GM23248 (cell line): ENCODE data around the gene CNIH1. TPM values are rescaled to one million over a fixed set of nuclear protein-coding genes. Genes with fewer than 3 reads are reported as not detected.
"Not testable (repeated sequence)": the region's sequence is repeated elsewhere in the genome, so short reads cannot be mapped to it uniquely, and the experiment has no call there.

Source experiments
- DNase-seq: peaks from one replicate; pipeline ENCODE4 v3.0.0-alpha.2; 2015
- H2AFZ ChIP-seq: fragments of 200-600 bp; sonication (generic); 2 replicates; pipeline ENCODE4 v1.6.1; 2016; ENCODE audit warnings: antibody characterized with exemption
- H3F3A ChIP-seq: fragments of 200-600 bp; sonication (generic); 2 replicates; pipeline ENCODE4 v1.6.1; 2016; ENCODE audit warnings: mild to moderate bottlenecking, antibody characterized with exemption, mixed run types; ENCODE audit not compliant: insufficient read depth
- H3K27ac ChIP-seq: fragments of 200-600 bp; sonication (generic); 2 replicates; pipeline ENCODE4 v1.5.1; 2016; ENCODE audit warnings: mild to moderate bottlenecking
- H3K27me3 ChIP-seq: fragments of 200-600 bp; sonication (generic); replicated peaks from 2 replicates; pipeline ENCODE4 v1.6.1; 2016; ENCODE audit warnings: mild to moderate bottlenecking; ENCODE audit not compliant: insufficient read depth
- H3K36me3 ChIP-seq: fragments of 200-600 bp; sonication (generic); 2 replicates; pipeline ENCODE4 v1.6.1; 2016; ENCODE audit warnings: low read depth, mild to moderate bottlenecking
- H3K4me1 ChIP-seq: fragments of 200-600 bp; sonication (generic); 2 replicates; pipeline ENCODE4 v1.6.1; 2016; ENCODE audit warnings: mild to moderate bottlenecking; ENCODE audit not compliant: insufficient read depth
- H3K4me2 ChIP-seq: fragments of 200-600 bp; sonication (generic); one replicate; pipeline ENCODE4 v1.6.1; 2016; ENCODE audit warnings: mild to moderate bottlenecking; ENCODE audit not compliant: unreplicated experiment
- H3K4me3 ChIP-seq: fragments of 200-600 bp; sonication (generic); 2 replicates; pipeline ENCODE4 v1.5.1; 2016; ENCODE audit warnings: mild to moderate bottlenecking
- H3K79me2 ChIP-seq: fragments of 200-600 bp; sonication (generic); 2 replicates; pipeline ENCODE4 v1.6.1; 2016; ENCODE audit warnings: mild to moderate bottlenecking; ENCODE audit not compliant: insufficient read depth
- H3K9ac ChIP-seq: fragments of 200-600 bp; sonication (generic); 2 replicates; pipeline ENCODE4 v1.6.1; 2016; ENCODE audit warnings: mild to moderate bottlenecking
- H3K9me2 ChIP-seq: fragments of 200-600 bp; sonication (generic); 2 replicates; pipeline ENCODE4 v1.6.1; 2016; ENCODE audit warnings: mixed run types, mild to moderate bottlenecking, moderate library complexity; ENCODE audit not compliant: insufficient read depth
- H3K9me3 ChIP-seq: fragments of 200-600 bp; sonication (generic); one replicate; pipeline ENCODE4 v1.6.1; 2017; ENCODE audit warnings: low read depth
- H4K20me1 ChIP-seq: fragments of 200-600 bp; sonication (generic); 2 replicates; pipeline ENCODE4 v1.6.0; 2016; ENCODE audit not compliant: insufficient read depth
- EZH2 ChIP-seq: fragments of 200-600 bp; sonication (generic); IDR thresholded peaks from 2 replicates; pipeline ENCODE4 v1.6.1; 2018; ENCODE audit warnings: antibody characterized with exemption, mild to moderate bottlenecking; ENCODE audit not compliant: insufficient read depth, poor library complexity, severe bottlenecking
- EZH2phosphoT487 ChIP-seq: fragments of 200-600 bp; sonication (generic); IDR thresholded peaks from 2 replicates; pipeline ENCODE4 v1.6.1; 2018; ENCODE audit warnings: antibody characterized with exemption, moderate library complexity, mild to moderate bottlenecking, low read depth; ENCODE audit not compliant: insufficient read depth
- WGBS, 2 experiments: methylation state at CpG; one replicate each; pipeline ENCODE4 v1.1.6; 2015 to 2017; ENCODE audit warnings: low lambda C conversion rate in 2 of 2, low coverage in 1 of 2; ENCODE audit errors: missing lambda C conversion rate in 2 of 2; 5-methylcytosine and 5-hydroxymethylcytosine counted together
- in situ Hi-C: fragments of 300-500 bp; cut with MboI; formaldehyde crosslinking; loops from 2 replicates; pipeline ENCODE4 v1.15.0; 2020
- polyA plus RNA-seq: library from polyadenylated mRNA; unstranded; fragments of >200 nt; fragmentation: Nextera tagmentation; extraction: Ambion mirVana; gene quantifications from 2 replicates; pipeline ENCODE4 v1.2.1, GENCODE V29; 2016
- total RNA-seq: library from RNA; depleted of rRNA; stranded (reverse); fragments of >200 nt; shearing (Covaris generic); gene quantifications from 2 replicates; pipeline ENCODE4 v1.2.3, GENCODE V29; 2014

The CNIH1 gene
- total and polyA plus RNA-seq, 2 experiments from 2014 or later, result 259 to 315 TPM

DNA sequence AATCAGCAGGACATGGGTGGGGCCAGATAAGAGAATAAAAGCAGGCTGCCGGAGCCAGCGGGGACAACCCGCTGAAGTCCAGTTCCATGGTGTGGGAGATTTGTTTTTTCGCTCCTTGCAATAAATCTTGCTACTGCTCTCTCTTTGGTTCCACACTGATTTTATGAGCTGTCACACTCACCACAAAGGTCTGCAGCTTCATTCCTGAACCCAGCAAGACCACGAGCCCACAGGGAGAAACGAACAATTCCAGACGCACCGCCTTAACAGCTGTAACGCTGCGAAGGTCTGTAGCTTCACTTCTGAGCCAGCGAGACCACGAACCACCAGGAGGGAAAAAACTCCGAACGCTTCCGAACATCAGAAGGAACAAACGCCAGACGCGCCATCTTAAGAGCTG lies 2.8 kb upstream of the CNIH1 start:
- Histone ChIP-seq H3K36me3 (no peaks in the 10 kb centered on the region), H3K4me3 (no peak overlapping the region), H3K27ac (no peak overlapping the region), H3K9ac (no peak overlapping the region), H4K20me1 (no peaks in the 10 kb centered on the region), H3K4me2 (peak overlapping the region; percentile 52), H3K27me3 (no peaks in the 10 kb centered on the region), H3F3A (peaks cover 23% of the 10 kb centered on the region), H2AFZ (peak overlapping the region; percentile 64), H3K9me3 (no peaks in the 10 kb centered on the region), H3K79me2 (peaks cover 17% of the 10 kb centered on the region), H3K9me2 (no peaks in the 10 kb centered on the region), H3K4me1 (peaks cover 36% of the 10 kb centered on the region)
- TF ChIP-seq EZH2 (no peak), EZH2phosphoT487 (no peak)
- peak; percentile 28 for DNase-seq
- 41% methylated on average over 18 of the region's 18 CpGs for WGBS, 2 experiments
- in situ Hi-C loops, result no loop called here

DNA sequence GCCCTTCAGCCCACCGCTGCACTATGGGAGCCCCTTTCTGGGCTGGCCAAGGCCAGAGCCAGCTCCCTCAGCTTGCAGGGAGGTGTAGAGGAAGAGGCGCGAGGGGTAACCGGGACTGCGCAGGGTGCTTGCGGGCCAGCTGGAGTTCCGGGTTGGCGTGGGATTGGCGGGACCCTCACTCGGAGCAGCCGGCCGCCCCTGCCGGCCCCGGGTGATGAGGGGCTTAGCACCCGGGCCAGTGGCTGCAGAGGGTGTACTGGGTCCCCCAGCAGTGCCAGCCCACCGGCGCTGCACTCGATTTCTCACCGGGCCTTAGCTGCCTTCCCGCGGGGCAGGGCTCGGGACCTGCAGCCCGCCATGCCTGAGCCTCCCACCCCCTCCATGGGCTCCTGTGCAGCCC lies 1.8 kb upstream of the CNIH1 start:
- H3K4me3 ChIP-seq, H3K9ac ChIP-seq, H3K27ac ChIP-seq, H3K36me3 ChIP-seq, DNase-seq, H3K4me2 ChIP-seq, H2AFZ ChIP-seq, H3K9me2 ChIP-seq, H3K27me3 ChIP-seq, in situ Hi-C loops, H3K9me3 ChIP-seq, H4K20me1 ChIP-seq: not testable (repeated sequence)
- peaks cover 42% of the 10 kb centered on the region for H3K4me1 ChIP-seq
- WGBS, 2 experiments, result 95 to 100% methylated on average over 7 to 23 of the region's 23 CpGs
- H3F3A ChIP-seq, result peaks cover 23% of the 10 kb centered on the region
- H3K79me2 ChIP-seq, result peaks cover 28% of the 10 kb centered on the region

DNA sequence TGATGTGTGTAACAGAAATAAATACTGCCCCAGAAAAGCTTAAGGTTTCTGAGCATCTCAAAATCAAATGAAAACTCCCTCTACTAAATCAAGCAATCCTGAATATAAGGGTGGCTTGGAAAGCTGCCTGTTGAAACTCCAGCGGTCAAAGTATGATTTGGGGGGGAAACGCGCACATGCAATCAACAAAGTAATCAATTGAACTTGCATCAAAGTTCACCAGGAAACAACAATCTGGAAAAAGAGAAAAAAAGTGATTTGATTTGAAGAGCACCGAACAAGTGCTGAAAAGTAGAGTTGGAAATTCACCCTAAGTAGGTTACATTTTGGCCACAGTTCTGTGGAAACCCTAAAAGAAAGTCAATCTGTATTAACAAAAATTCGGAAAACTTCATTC lies 700 bp downstream of the CNIH1 start:
- Histone ChIP-seq H3K4me2 (peak overlapping the region; percentile 89), H3K9me2 (no peaks in the 10 kb centered on the region), H3K4me1 (peaks cover 41% of the 10 kb centered on the region), H3K9me3 (no peaks in the 10 kb centered on the region), H2AFZ (peak overlapping the region; percentile 71), H3K27me3 (no peaks in the 10 kb centered on the region), H3K79me2 (peaks cover 52% of the 10 kb centered on the region), H3K36me3 (no peaks in the 10 kb centered on the region), H3F3A (peaks cover 19% of the 10 kb centered on the region), H3K4me3 (peak overlapping the region; percentile 95), H3K27ac (peak overlapping the region; percentile 94), H3K9ac (peak overlapping the region; percentile 94), H4K20me1 (no peaks in the 10 kb centered on the region)
- in situ Hi-C loops, result no loop called here
- 0% methylated on average over 5 of the region's 5 CpGs for WGBS, 2 experiments
- DNase-seq, result peak; percentile 39
- no peak for TF ChIP-seq EZH2
- no peak for TF ChIP-seq EZH2phosphoT487

DNA sequence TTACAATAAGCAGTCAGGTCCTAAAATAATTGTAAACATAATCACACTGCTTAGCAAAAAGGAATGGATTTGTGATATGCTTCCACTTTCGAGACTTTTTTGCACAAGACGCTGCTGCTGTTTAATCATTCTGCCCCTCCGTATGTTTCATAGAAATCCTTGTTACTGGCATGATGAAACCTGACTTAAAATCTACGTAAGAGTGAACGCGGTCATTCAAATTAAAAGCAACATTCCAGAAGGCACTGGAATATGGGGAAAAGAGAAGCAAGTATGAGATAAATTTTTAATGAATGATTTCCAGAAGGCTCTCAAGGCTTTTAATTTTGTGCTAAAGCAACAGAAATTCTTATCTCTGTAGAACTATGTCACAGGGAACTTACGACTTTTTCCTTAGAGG lies 1.1 kb downstream of the CNIH1 start:
- Histone ChIP-seq H3K4me2 (peak overlapping the region; percentile 89), H3K9me3 (no peaks in the 10 kb centered on the region), H3K79me2 (peaks cover 57% of the 10 kb centered on the region), H4K20me1 (no peaks in the 10 kb centered on the region), H3K4me3 (peak overlapping the region; percentile 95), H3K9me2 (no peaks in the 10 kb centered on the region), H3K27me3 (no peaks in the 10 kb centered on the region), H3K9ac (peak overlapping the region; percentile 94), H3K36me3 (no peaks in the 10 kb centered on the region), H2AFZ (peak overlapping the region; percentile 71), H3K4me1 (peaks cover 43% of the 10 kb centered on the region), H3F3A (peaks cover 19% of the 10 kb centered on the region), H3K27ac (peak overlapping the region; percentile 94)
- DNase-seq, result peak; percentile 42
- no peak for TF ChIP-seq EZH2phosphoT487
- TF ChIP-seq EZH2, result no peak
- in situ Hi-C loops, result no loop called here
- WGBS, 2 experiments, result 58 to 66% methylated on average over 7 of the region's 7 CpGs

DNA sequence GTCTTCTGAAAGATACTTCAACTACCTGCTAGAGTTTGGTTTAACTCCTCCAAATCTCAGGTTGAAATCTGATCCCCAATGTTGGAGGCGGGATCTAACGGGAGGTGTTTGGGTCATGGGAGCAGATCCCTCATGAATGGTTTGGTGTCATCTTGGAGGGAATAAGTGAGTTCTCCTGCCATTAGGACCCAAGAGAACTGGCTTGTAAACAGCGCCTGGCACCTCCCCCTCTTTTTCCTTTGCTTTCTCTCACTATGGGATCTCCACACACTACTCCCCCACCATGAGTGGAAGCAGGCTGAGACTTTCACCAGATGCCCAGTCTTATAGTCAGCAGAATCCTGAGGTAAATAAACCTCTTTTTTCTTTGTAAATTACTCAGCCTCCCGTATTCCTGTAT lies 2.5 kb downstream of the CNIH1 start:
- Histone ChIP-seq H3K4me1 (peaks cover 41% of the 10 kb centered on the region), H3K4me3 (no peak overlapping the region), H3F3A (peaks cover 19% of the 10 kb centered on the region), H3K4me2 (peak overlapping the region; percentile 89), H4K20me1 (no peaks in the 10 kb centered on the region; the same call in 1 of the 2 replicates), H3K36me3 (0 out of 2 replicates have a peak, but pooled peaks cover 7% of the 10 kb centered on the region), H3K9me3 (no peaks in the 10 kb centered on the region), H2AFZ (no peak overlapping the region), H3K27ac (no peak overlapping the region), H3K79me2 (peaks cover 70% of the 10 kb centered on the region), H3K9me2 (no peaks in the 10 kb centered on the region), H3K9ac (no peak overlapping the region), H3K27me3 (no peaks in the 10 kb centered on the region)
- TF ChIP-seq EZH2phosphoT487 (no peak), EZH2 (no peak)
- no peak for DNase-seq
- WGBS, 2 experiments, result 73 to 85% methylated on average over 4 of the region's 4 CpGs
- in situ Hi-C loops, result no loop called here

DNA sequence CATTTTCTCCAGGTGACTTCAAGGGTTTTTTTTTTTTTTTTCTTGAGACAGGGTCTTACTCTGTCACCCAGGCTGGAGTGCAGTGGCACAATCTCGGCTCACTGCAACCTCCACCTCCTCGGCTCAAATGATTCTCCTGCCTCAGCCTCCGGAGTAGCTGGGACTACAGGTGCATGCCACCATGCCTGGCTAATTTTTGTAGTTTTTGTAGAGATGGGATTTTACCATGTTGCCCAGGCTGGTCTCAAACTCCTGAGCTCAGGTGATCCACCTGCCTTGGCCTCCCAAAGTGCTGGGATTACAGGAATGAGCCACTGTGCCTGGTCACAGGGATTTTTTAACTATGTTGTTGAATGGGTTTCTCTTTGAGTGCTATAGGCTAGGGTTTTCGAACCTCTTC lies 3.2 kb downstream of the CNIH1 start:
- peaks cover 45% of the 10 kb centered on the region for H3K4me1 ChIP-seq
- in situ Hi-C loops, H3K27ac ChIP-seq, DNase-seq, H3K4me3 ChIP-seq, H3K9me2 ChIP-seq, H3K27me3 ChIP-seq, H3K36me3 ChIP-seq, H2AFZ ChIP-seq, H3K9ac ChIP-seq, H3K4me2 ChIP-seq, H3K9me3 ChIP-seq, H4K20me1 ChIP-seq: not testable (repeated sequence)
- peaks cover 78% of the 10 kb centered on the region for H3K79me2 ChIP-seq
- 85% methylated on average over 4 of the region's 4 CpGs for WGBS, 2 experiments
- peaks cover 19% of the 10 kb centered on the region for H3F3A ChIP-seq
